Effector memory CD4-positive, alpha-beta T cell (primary cell): ENCODE measurements around the gene CD74.
"Not testable (repeated sequence)": the region's sequence is repeated elsewhere in the genome, so short reads cannot be mapped to it uniquely, and the experiment has no call there.

Experiments
- DNase-seq, 3 donors: peaks; one replicate each; pipeline ENCODE4 v3.0.0-alpha.2; 2020
- H3K27ac ChIP-seq: 2 replicates; pipeline ENCODE4 v1.7.0; 2013; ENCODE audit warnings: mild to moderate bottlenecking, low read length, moderate library complexity; ENCODE audit not compliant: insufficient read depth, poor library complexity, severe bottlenecking
- H3K27me3 ChIP-seq: replicated peaks from 2 replicates; pipeline ENCODE4 v1.7.0; 2013; ENCODE audit warnings: mild to moderate bottlenecking, low read length; ENCODE audit not compliant: insufficient read depth, control insufficient read depth, poor library complexity, severe bottlenecking
- H3K36me3 ChIP-seq: 2 replicates; pipeline ENCODE4 v1.7.0; 2013; ENCODE audit warnings: mild to moderate bottlenecking, low read length, moderate library complexity; ENCODE audit not compliant: control insufficient read depth, insufficient read depth
- H3K4me1 ChIP-seq: 2 replicates; pipeline ENCODE4 v1.7.0; 2013; ENCODE audit warnings: low read length, mild to moderate bottlenecking; ENCODE audit not compliant: control insufficient read depth, insufficient read depth, poor library complexity, severe bottlenecking
- H3K4me3 ChIP-seq: 2 replicates; pipeline ENCODE4 v1.7.0; 2013; ENCODE audit warnings: low read length, low read depth, mild to moderate bottlenecking; ENCODE audit not compliant: insufficient read depth, poor library complexity, severe bottlenecking
- H3K9me3 ChIP-seq: 2 replicates; pipeline ENCODE4 v1.7.0; 2013; ENCODE audit warnings: mild to moderate bottlenecking, low read length, moderate library complexity; ENCODE audit not compliant: control insufficient read depth
- total RNA-seq, 3 donors: gene quantifications; one replicate each; lab custom pipeline; 2026; lab: John Stamatoyannopoulos, UW

The CD74 gene
- 204 to 286 (median 215) reads per million in 3 donors for total RNA-seq

GRCh38 chr5:150412319-150413175 is at the start of gene CD74:
Gene CD74 (minus strand): TSS chr5:150412910. CDS start chr5:150412749, 161 bp downstream.
- H3K4me1 ChIP-seq, result peaks cover 28% of the 10 kb centered on the region
- H3K4me3 ChIP-seq, result peak within 1 kb of the TSS; percentile 86
- H3K27ac ChIP-seq, result peak within 1 kb of the TSS; percentile 97
- peak; percentile 89 to 93 (median 92) for DNase-seq
- H3K27me3 ChIP-seq, result no peaks in the 10 kb centered on the region
- no peaks in the 10 kb centered on the region for H3K36me3 ChIP-seq
- no peaks in the 10 kb centered on the region for H3K9me3 ChIP-seq

- Histone ChIP-seq H3K27ac (no peak overlapping the region), H3K27me3 (no peaks in the 10 kb centered on the region), H3K4me3 (no peak overlapping the region), H3K36me3 (no peaks in the 10 kb centered on the region), H3K4me1 (peaks cover 6% of the 10 kb centered on the region), H3K9me3 (no peaks in the 10 kb centered on the region)
- no peak for DNase-seq
Measured at GRCh38 chr5:150461231-150461630, 48.5 kb upstream of the CD74 start.

- no peak overlapping the region for H3K27ac ChIP-seq
- no peak overlapping the region for H3K4me3 ChIP-seq
- DNase-seq, result no peak
- no peaks in the 10 kb centered on the region for H3K36me3 ChIP-seq
- H3K27me3 ChIP-seq, result no peaks in the 10 kb centered on the region
- H3K9me3 ChIP-seq, result no peaks in the 10 kb centered on the region
- peaks cover 6% of the 10 kb centered on the region for H3K4me1 ChIP-seq
Measured at GRCh38 chr5:150460781-150461180, 48.1 kb upstream of the CD74 start.

DNA sequence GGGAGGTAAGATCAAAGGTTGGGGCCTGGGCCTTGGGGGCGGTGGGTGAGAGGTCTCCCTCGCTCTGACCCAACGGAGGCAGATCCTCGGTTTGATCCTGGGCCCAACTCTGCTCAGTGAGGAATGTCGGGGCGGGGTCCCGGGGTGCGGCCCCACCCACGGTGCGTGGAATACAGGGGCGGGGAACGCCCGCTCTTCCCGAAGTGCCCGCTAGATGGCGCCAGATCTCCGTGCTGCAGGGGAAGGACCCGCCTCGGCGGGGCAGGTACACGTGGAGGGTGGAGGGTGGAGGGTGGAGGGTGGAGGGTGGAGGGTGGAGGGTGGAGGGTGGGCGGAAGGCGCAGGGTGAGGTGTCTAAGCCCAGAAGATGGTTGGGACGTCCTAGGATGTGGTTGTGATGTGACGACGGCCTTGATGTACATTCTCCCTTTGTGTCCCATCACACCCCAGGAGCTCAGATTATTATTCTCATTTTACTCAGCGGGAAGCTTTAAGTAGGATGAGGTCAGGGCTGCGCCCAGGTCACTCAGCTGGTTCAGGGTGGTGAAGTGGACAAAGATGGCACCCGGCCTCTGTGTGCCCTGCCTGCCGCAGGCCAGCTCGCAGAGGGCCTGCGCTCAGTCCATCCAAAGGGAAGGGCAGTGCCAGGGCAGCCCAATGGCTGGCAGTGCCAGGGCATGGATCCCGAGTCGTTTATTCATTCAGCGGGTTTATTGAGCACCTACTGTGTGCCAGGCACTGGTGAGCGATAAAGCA is 46.3 kb upstream of the CD74 start:
- H3K36me3 ChIP-seq, result no peaks in the 10 kb centered on the region
- no peaks in the 10 kb centered on the region for H3K27me3 ChIP-seq
- peak; percentile 69 to 81 (median 77) for DNase-seq
- no peak overlapping the region for H3K4me3 ChIP-seq
- no peaks in the 10 kb centered on the region for H3K9me3 ChIP-seq
- H3K4me1 ChIP-seq, result peaks cover 6% of the 10 kb centered on the region
- H3K27ac ChIP-seq, result no peak overlapping the region

GRCh38 chr5:150457562-150458240 is 45.0 kb upstream of the CD74 start:
- no peak for DNase-seq
- Histone ChIP-seq H3K4me1 (peaks cover 6% of the 10 kb centered on the region), H3K36me3 (no peaks in the 10 kb centered on the region), H3K27ac (no peak overlapping the region), H3K9me3 (no peaks in the 10 kb centered on the region), H3K27me3 (no peaks in the 10 kb centered on the region), H3K4me3 (no peak overlapping the region)

- H3K9me3 ChIP-seq, result no peaks in the 10 kb centered on the region
- no peak for DNase-seq
- H3K4me3 ChIP-seq, result no peak overlapping the region
- H3K36me3 ChIP-seq, result no peaks in the 10 kb centered on the region
- peaks cover 6% of the 10 kb centered on the region for H3K4me1 ChIP-seq
- H3K27ac ChIP-seq, result no peak overlapping the region
- no peaks in the 10 kb centered on the region for H3K27me3 ChIP-seq
Measured at GRCh38 chr5:150457121-150457520, 44.4 kb upstream of the CD74 start.

- Histone ChIP-seq H3K9me3 (no peaks in the 10 kb centered on the region), H3K27me3 (no peaks in the 10 kb centered on the region), H3K27ac (no peak overlapping the region), H3K4me3 (no peak overlapping the region), H3K36me3 (no peaks in the 10 kb centered on the region), H3K4me1 (peaks cover 6% of the 10 kb centered on the region)
- DNase-seq, result no peak
Measured at GRCh38 chr5:150454492-150455229, 42.0 kb upstream of the CD74 start.

DNA sequence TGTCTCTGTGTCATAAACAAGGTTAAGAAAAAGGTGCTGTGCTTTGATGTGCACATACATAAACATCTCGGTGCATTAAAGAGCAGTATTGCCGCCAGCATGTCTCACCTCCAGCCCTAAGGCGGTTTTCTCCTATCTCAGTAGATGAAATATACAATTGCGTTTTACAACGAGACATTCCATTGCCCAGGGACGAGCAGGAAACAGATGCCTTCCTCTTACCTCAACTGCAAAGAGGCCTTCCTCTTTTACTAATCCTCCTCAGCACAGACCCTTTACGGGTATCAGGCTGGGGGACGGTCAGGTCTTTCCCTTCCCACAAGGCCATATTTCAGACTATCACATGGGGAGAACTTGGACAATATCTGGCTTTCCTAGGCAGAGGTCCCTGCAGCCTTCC is 41.3 kb upstream of the CD74 start:
- H3K4me1 ChIP-seq, result not testable (repeated sequence)

GRCh38 chr5:150452914-150453313 is 40.2 kb upstream of the CD74 start:
- Histone ChIP-seq H3K27ac (no peak overlapping the region), H3K4me1 (peaks cover 12% of the 10 kb centered on the region)
- no peak for DNase-seq

More for the DNA sequence above, 41.3 kb upstream of the CD74 start:
- DNase-seq, H3K27me3 ChIP-seq, H3K9me3 ChIP-seq, H3K27ac ChIP-seq, H3K36me3 ChIP-seq, H3K4me3 ChIP-seq: not testable (repeated sequence)

More at GRCh38 chr5:150452914-150453313, 40.2 kb upstream of the CD74 start:
- H3K9me3 ChIP-seq, result no peaks in the 10 kb centered on the region
- no peak overlapping the region for H3K4me3 ChIP-seq
- H3K27me3 ChIP-seq, result no peaks in the 10 kb centered on the region
- no peaks in the 10 kb centered on the region for H3K36me3 ChIP-seq
